Fibroblast of skin of scalp (primary cell): Measurements from ENCODE around the gene CNGA4.
"Not testable (repeated sequence)": the region's sequence is repeated elsewhere in the genome, so short reads cannot be mapped to it uniquely, and the experiment has no call there.

ENCODE experiments used
- DNase-seq: peaks from one replicate; pipeline ENCODE4 v3.0.0-alpha.2; 2013

Gene CNGA4

GRCh38 chr11:6268820-6269219 is 29.9 kb downstream of the CNGA4 start:
- no peak for DNase-seq

- DNase-seq: no peak
Measured at GRCh38 chr11:6269994-6270393, 31.1 kb downstream of the CNGA4 start.

- no peak for DNase-seq
Measured at GRCh38 chr11:6270584-6271246, 31.8 kb downstream of the CNGA4 start.

- DNase-seq: no peak
Measured at GRCh38 chr11:6271598-6271997, 32.7 kb downstream of the CNGA4 start.

- DNase-seq: no peak
Measured at GRCh38 chr11:6273188-6273587, 34.3 kb downstream of the CNGA4 start.

GRCh38 chr11:6280809-6281208 is 41.9 kb downstream of the CNGA4 start:
- not testable (repeated sequence) for DNase-seq

- DNase-seq: no peak
Measured at GRCh38 chr11:6283453-6284023, 44.6 kb downstream of the CNGA4 start.

GRCh38 chr11:6284250-6284649 is 45.4 kb downstream of the CNGA4 start:
- DNase-seq: no peak

- no peak for DNase-seq
Measured at GRCh38 chr11:6285019-6285418, 46.1 kb downstream of the CNGA4 start.
